NCI-H510A (cell line): ENCODE results near the gene OR52A1.
"Not testable (repeated sequence)": the region's sequence is repeated elsewhere in the genome, so short reads cannot be mapped to it uniquely, and the experiment has no call there.

Experiments
- DNase-seq: peaks from one replicate; lab custom pipeline; 2025; lab: John Stamatoyannopoulos, UW

Gene OR52A1

DNA sequence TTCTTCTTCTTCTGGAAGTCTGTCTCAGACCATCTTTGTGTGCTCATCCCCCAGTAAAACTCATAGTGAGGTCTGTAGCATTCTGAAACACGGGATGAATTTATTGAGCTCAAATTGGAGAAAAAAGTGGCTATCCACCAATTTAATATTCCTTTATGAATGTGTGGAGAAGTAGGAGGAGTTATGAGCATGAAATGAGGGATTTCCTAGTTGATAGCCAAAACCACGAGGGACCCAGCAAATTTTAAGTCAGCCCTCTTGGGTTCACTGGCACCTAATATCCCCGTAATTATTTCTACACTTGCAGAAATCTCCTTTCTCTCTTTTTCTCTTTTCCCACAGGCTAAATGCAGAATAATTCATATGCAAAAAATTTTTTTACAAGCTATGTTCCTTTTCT lies at the start of gene OR52A1:
Gene OR52A1, minus strand, starts transcription at position 101 of the 400 bp plus-strand sequence. CDS start 2,388 bp downstream, outside the sequence.
- no peak for DNase-seq

DNA sequence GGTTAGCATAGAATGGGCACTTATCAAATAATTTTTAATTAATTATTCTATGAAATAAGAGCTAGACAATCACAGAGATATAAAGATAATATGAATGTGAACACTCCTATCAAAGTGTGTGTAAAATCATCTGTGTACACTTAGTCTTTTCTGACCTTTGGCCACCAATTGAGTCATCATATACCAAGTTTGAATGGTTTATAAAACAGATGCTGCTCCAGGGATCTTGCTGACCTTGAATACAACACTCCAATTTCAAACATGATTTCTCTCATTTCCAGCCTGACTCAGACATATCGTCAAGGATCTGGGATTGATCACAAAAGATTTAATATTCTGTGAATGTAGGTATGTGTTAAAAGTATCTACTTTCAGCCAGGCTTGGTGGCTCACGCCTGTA lies 48.8 kb upstream of the OR52A1 start:
- DNase-seq, result no peak

DNA sequence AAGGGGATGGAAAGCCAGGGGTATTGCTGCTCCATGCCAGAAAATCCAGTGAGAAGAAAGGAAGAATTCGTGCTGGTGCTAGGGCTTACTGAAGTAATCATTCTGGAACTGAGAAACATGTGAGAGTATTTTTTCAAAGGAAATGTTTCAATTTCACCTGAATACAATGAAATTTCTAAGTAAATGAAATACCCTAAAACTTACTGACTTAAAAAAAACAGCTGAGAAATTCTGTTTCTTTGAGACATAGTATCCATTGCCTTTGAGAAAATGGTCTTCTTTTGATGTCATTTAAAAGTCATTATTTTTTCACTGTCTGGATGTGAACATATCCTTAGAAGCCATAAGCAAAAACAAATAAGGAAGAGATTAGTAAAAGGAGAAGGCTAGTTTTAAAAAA lies 46.0 kb upstream of the OR52A1 start, which contains the start of gene OR51V1:
Gene OR51V1, minus strand, starts transcription at position 101 of the 400 bp plus-strand sequence. Its CDS starts 0 bp downstream, at position 101.
- DNase-seq, result no peak

DNA sequence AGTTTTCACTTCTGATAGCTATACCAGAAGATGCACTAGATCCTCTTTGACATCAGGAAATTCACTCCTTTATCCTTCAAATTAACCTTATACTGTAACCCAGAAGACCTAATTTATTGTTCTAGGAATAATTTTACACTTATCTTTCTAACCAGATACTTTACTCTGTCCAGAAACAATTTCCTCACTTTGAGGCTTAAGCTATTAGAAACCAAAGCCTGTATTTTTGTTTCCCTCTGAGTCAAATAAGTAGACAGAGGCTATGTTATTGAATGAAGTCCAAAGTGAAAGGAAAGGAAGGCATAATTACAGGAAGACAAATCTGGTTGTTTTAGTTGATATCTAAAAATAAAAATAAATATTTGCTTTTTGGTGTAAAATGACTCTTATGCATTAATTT lies 43.7 kb upstream of the OR52A1 start:
- DNase-seq, result no peak

DNA sequence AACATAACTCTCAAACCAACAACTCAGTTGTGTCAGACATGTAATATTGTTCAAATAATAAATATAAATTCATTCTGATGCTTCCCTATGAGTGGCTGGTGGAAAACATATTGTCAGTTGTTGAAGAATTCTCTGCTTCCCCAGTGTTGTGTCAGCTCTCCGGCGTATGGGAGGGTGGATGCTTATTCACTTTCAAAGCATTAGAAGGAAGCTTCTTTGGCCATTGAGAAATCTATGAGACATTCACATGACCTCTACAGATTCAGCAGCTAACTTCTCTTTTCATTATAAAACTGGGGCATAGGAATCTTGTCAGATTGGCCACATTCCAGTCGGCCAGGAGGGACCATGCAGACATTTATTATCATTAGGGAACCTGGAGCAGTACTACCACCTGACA lies 43.0 kb upstream of the OR52A1 start:
- no peak for DNase-seq

DNA sequence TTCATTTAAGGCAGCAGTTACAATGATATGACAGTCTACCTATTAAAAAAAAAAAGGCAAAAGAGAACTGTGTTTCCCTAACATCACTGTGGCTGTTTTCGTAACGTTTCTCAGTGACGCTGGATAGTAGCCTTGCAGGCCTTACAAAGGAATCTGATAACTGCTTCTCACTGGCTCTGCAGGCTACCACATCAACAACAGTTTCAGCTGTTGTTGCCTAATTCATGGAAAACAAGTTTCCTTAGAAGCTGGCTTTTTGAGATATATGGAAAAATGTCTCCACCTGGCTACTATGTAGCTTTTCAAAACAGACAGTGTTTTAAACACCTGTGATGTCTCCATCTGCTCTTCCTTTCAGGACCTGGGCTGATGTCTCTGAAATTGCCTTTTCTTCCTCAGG lies 42.2 kb upstream of the OR52A1 start:
- no peak for DNase-seq

DNA sequence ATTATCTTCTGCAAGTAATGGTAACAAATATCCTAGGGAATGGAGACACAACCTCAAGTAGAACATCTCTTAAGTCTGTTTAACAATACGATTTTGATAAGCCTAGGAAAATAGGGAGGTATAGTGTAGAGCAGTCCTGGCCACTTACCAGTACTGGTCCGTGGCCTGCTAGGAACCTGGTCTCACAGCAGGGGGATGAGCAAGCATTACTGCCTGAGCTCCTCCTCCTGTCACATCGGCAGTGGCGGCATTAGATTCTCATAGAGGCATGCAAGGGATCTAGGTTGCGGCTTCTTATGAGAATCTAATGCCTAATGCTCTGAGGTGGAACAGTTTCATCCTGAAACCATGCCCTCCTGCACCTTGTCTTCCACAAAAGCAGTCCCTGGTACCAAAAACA lies 41.5 kb upstream of the OR52A1 start:
- DNase-seq, result no peak

DNA sequence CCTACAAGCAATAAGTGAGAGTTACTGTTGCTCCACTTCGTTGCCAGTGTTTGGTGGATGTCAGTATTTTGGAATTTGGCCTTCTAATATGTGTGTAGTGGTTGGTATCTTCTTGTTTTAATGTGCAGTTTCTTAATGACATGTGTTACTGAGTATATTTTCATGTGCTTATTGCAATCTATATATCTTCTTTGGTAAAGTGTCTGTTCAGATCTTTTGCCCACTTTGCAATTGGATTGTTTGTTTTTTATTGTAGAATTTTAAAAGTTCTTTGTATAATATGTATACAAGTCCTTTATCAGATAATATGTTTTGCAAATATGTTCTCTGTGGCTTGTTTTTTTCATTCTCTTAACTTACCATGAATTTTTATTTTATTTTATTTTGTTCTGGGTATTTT lies 38.2 kb upstream of the OR52A1 start:
- no peak for DNase-seq

DNA sequence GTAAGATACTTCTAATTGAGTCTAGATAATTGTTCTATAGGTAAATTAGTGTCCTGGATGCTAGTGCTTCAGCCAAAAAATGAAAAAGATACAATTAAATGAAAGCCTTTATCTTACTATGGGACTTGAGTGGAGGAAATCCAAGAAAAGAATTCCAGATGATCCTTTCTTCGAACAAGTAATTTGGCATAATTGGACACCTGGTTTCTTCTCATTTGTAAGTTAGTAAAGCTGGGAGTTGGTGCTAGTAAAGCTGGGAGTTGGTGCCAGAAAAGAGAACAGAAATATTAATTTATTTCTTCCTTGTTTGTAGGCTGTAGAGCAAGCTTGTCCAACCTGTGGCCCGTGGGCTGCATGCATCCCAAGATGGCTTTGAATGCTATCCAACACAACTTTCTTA lies 33.6 kb upstream of the OR52A1 start:
- no peak for DNase-seq

DNA sequence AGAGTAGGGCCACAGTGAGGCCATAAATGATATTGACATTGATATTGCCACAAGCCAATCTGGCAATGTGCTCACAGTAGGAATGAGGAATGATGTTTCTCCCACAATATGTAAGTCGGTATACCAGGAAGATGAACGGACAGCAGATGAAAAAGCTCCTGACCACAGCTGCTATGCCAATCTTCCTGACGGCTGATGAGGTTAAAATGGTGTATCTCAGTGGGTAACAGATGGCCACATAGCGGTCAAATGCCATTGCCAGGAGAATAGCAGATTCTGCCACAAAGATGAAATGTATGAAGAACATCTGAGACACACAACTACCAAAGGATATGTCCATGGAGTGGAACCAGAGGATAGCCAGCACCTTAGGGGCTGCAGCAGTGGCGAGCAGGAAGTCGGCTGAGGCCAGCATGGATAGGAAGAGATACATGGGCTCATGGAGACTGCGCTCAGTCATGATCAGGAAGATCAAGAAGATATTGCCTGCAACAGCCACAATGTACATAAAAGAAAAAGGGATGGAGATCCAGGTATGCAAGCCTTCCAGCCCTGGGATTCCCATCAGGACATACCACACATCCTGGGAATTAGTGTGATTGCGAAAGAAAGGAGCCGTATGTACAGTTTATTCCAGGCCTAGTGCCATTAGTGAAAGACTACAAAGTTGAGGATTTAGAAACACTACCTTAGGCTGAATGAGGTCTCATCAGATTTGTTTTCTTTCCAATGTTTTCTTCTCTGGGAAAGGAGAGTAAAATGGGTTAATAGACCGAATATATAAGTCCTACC lies 23.7 kb upstream of the OR52A1 start:
- no peak for DNase-seq

DNA sequence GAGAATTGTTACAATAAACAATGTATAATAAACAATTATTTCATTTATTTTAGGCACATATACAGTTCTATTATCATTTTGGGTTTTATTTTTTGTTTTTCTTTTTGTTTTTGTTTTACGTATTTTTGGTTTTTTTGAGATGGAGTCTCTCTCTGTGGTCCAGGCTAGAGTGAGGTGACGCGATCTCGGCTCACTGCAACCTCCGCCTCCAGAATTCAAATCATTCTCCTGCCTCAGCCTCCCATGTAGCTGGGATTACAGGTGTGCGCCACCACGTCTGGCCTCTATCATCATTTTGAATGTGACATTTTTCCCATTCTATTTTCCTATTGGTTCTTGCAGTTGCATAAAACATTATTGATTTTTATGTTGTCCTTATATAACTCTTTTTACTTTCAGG lies 20.4 kb upstream of the OR52A1 start:
- no peak for DNase-seq

DNA sequence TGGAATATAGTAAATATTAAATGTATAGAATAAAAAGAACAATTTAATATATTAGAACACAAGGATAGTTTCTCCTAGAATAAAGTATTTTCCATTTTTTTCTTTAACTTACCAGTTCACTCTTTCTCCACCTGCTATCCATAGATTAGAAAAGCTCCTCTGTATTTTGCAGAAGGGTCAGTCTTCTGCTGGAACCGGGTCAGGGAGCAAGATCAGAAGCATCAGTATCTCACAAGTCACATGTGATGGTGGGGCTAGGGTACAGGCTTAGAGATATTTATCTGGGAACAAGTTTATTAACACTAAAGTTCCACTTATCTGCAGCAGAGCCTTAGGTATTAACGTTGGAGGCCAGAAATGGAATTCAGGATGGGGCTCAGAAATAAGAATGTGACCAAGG lies 17.3 kb upstream of the OR52A1 start:
- no peak for DNase-seq

DNA sequence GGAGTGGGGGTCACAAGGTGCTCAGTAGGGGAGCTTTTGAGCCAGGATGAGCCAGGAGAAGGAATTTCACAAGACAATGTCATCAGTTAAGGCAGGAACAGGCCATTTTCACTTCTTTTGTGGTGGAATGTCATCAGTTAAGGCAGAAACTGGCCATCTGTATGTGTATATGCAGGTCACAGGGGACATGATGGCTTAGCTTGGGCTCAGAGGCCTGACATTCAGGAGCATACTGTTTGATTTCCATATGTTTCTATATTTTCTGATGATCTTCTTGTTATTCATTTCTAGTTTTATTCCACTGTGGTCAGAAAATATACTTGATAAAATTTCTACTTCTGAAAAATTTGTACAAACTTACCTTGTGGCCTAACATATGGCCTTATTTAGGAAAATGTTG lies 11.3 kb upstream of the OR52A1 start:
- DNase-seq, result not testable (repeated sequence)

DNA sequence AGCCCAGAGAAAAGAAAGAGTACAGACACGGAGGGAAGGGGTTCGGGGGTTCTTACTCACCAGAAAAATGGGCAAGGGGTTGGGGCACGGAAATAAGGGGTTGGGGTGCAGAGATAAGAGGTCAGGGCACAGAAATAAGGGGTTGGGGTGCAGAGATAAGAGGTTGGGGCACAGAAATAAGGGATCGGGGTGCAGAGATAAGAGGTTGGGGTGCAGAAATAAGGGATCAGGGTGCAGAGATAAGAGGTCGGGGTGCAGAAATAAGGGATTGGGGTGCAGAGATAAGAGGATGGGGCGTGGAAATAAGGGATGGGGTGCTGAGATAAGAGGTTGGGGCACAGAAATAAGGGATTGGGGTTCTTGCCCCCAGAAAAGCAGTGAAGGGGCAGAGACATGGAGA lies 10.2 kb upstream of the OR52A1 start:
- not testable (repeated sequence) for DNase-seq

DNA sequence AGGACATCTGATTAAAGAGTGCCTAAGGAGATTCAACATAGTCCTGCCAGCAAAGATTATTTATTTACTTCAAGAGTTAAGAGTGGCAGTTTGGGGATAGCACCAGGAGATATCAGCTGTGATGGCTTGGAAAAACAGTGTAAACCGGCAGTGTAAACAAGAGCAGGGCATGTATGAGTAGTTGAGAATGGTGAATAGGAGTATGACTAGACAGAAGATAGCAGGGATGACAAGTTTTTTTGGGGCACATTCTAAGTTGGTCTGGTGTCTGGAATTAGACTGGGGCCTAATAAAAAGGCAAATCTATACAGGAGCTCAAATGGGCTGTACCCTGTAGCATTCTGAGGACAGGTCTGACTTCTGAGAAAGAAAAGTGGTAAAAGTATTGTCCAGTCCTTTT lies 6.5 kb upstream of the OR52A1 start:
- DNase-seq, result not testable (repeated sequence)

DNA sequence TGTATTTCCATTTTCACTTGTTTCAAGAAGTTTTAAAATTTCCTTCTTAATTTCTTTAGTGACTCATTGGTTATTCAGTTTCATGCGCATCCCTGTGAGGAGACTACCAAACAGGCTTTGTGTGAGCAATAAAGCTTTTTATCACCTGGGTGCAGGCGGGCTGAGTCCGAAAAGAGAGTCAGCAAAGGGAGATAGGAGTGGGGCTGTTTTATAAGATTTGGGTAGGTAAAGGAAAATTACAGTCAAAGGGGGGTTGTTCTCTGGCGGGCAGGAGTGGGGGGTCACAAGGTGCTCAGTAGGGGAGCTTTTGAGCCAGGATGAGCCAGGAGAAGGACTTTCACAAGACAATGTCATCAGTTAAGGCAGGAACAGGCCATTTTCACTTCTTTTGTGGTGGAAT lies 5.7 kb upstream of the OR52A1 start:
- not testable (repeated sequence) for DNase-seq

DNA sequence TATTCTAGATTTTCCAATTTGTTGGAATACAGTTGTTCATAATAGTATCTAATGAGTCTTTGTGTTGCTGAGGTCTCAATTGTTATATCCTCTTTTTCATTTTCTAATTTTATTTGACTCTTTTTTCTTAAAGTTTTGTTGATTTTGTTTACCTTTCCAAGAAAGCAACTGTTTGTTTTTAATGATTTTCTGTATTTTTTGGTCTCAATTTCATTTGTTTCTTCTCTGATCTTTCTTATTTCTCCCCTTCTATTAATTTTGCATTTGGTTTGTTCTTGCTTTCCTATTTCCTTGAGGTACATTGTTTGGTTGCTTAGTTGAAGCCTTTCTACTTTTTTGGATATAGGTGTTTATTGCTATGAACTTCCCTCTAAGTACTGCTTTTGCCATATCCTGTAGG lies 5.2 kb upstream of the OR52A1 start:
- no peak for DNase-seq

DNA sequence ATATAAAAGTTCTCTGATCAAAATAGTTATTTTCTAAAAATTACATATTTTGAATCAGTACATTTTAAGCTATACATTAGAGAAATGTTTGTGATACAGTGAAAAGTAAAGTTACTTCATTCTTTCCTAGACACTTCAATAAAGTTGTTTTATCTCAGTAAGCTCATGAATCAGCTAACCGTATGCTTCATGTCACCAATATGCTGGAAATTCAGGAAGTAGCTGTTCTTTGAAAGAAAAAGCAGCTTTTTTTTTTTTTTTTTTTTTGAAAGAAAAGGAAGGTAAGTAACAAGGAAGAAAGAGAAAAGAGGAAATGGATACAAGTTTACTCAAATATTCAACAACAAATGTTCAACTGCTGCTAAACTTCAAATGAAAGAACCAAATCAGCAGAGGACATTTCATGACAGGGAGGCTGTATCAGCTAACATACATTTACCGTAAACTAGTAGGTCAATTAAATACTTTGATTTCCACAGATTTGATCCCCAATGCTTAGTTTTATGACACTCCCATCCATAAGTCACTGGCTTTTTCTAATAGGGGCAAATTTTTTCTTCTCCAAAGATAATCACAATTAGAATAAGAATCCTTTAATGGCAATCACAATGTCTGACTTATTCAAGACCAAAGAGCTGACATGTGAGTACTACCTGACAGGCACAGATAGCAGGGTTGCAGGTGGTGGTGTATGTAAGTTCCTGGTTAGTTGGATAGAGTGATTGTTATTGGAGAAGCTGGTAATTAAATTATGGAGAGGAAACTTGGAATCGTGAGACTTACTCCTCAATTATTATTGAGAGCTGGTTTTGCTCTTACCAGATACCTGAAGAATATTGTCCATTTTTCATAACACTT lies 754 bp downstream of the OR52A1 start:
- DNase-seq, result no peak

DNA sequence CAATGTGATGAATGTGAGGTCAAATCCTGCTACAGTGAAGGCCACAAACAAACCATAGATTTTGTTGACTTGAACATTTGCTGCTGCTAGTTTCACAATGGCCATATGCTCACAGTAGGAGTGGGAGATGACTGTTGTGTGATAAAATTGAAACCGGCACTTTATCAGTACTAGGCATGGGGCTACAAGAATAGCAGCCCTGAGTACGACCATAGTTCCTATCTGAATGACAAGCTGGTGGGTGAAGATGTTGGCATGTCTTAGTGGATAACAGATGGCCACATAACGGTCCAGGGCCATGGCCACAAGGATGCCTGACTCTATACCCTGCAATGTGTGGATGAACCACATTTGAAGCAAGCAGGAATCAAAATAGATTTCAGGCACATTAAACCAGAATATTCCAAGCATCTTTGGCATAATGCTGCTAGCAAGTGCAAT lies 2.8 kb downstream of the OR52A1 start:
- no peak for DNase-seq

DNA sequence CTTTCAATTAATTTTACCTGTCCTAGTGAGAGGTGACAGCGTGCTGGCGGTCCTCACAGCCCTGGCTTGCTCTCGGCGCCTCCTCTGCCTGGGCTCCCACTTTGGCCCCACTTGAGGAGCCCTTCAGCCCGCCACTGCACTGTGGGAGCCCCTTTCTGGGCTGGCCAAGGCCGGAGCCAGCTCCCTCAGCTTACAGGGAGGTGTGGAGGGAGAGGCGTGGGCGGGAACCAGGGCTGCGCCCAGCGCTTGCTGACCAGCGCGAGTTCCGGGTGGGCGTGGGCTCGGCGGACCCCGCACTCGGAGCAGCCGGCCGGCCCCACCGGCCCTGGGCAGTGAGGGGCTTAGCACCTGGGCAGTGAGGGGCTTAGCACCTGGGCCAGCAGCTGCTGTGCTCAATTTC lies 10.4 kb downstream of the OR52A1 start:
- not testable (repeated sequence) for DNase-seq

DNA sequence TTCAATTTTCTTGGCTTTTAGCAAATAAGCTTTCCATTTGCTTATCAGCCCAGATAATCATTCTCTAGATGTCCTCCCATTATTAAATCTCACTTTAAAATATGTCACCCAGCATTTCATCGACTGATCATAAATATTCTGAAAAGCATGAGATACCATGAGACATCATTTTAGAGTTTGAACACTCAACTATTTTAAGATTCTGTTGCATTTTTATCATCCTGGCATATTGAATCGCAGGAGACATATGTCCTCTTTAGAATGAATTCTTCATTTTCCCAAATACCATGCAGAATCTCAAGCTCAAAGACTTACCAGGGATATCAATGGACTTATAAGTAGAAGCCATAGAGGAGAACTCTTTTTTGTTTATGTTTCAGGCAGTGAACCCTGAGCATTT lies 16.6 kb downstream of the OR52A1 start, which contains the start of gene OR52A5:
Gene OR52A5, minus strand, starts transcription at position 361 of the 400 bp plus-strand sequence. CDS start 5,714 bp downstream, outside the sequence.
- no peak for DNase-seq

DNA sequence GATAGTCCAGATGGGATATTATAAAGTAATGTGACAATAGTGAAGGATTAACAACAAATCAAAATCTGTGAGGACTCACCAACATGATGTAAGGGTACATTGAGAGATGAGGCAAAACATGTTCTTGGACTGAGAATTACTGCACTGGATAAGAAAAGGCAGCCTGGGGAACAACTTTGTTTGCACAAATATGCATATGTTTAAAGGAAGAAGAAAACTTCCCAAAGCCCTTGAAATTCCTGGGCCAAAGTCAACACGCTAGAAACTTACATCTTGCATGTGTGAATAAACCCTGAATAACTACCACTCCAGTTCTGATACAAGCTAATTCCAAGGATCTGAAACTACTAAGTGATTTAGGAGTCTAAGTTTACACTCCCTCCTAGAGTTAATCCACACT lies 17.5 kb downstream of the OR52A1 start:
- no peak for DNase-seq

DNA sequence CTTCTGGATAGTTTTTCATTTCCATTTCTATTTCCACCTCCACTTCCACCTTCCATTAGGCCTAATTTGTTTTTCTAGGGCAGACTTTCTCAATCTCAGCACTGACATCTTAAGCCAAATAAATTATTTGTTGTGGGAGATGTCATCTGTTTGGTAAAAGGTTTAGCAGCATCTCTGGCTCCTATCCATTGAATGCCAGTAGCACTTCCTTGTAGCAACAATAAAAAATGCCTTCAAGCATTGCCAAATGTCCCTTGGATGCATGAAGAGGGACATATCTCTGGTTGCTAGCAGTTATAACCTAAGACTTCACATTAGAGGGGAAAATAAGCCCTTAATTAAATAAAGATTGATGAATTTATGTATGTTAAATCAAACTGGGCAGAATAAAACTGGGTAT lies 18.3 kb downstream of the OR52A1 start:
- no peak for DNase-seq
